A673 (cell line): ENCODE measurements around the gene AQP3.

Experiments
- CTCF ChIP-seq: fragments of 300-800, 200-600 bp; sonication (generic); conservative IDR thresholded peaks from 2 replicates; pipeline ENCODE4 v1.5.1; 2017; ENCODE audit warnings: low read depth, mild to moderate bottlenecking, antibody characterized with exemption, low read length, moderate library complexity, mixed read lengths
- EZH2 ChIP-seq: fragments of 200-600 bp; sonication (generic); IDR thresholded peaks from 2 replicates; pipeline ENCODE4 v1.6.1; 2017; ENCODE audit warnings: borderline replicate concordance, low read depth, mild to moderate bottlenecking, mixed read lengths, antibody characterized with exemption, low read length; ENCODE audit not compliant: poor library complexity, severe bottlenecking

- TF ChIP-seq CTCF = no peak
- no peak for TF ChIP-seq EZH2
Measured at GRCh38 chr9:33433871-33434270, 13.5 kb downstream of the AQP3 start.
